Mesendoderm (in vitro differentiated cells): ENCODE data around the gene SRGAP2C.
"Not testable (repeated sequence)": the region's sequence is repeated elsewhere in the genome, so short reads cannot be mapped to it uniquely, and the experiment has no call there.

Experiments used
- DNase-seq: peaks from one replicate; pipeline ENCODE4 v3.0.0; 2013
- H2AK5ac ChIP-seq: 2 replicates; pipeline ENCODE4 v1.6.1; 2013; ENCODE audit warnings: low read length, inconsistent platforms
- H2BK120ac ChIP-seq: 2 replicates; pipeline ENCODE4 v1.6.1; 2013; ENCODE audit warnings: low read depth, mild to moderate bottlenecking, low read length, moderate library complexity, mixed read lengths
- H2BK15ac ChIP-seq: replicated peaks from 2 replicates; pipeline ENCODE4 v1.6.1; 2013; ENCODE audit warnings: low read depth, mild to moderate bottlenecking, moderate library complexity
- H2BK5ac ChIP-seq: 2 replicates; pipeline ENCODE4 v1.6.1; 2013; ENCODE audit warnings: low read length, inconsistent platforms
- H3K18ac ChIP-seq: 2 replicates; pipeline ENCODE4 v1.6.1; 2013; ENCODE audit warnings: mild to moderate bottlenecking, low read length, mixed read lengths
- H3K23ac ChIP-seq: one replicate; pipeline ENCODE4 v1.6.1; 2013; ENCODE audit warnings: low read length
- H3K27ac ChIP-seq: 2 replicates; pipeline ENCODE4 v1.5.1; 2013; ENCODE audit warnings: low read depth, mild to moderate bottlenecking, inconsistent platforms, low read length, moderate library complexity
- H3K27me3 ChIP-seq: 2 replicates; pipeline ENCODE4 v1.6.1; 2013; ENCODE audit warnings: low read length, control low read depth, mild to moderate bottlenecking, inconsistent platforms; ENCODE audit not compliant: insufficient read depth, poor library complexity
- H3K36me3 ChIP-seq: 2 replicates; pipeline ENCODE4 v1.6.1; 2013; ENCODE audit warnings: low read length, inconsistent platforms; ENCODE audit not compliant: control insufficient read depth, insufficient read depth
- H3K4ac ChIP-seq: one replicate; pipeline ENCODE4 v1.6.1; 2013; ENCODE audit warnings: low read depth, mild to moderate bottlenecking, low read length, moderate library complexity
- H3K4me1 ChIP-seq: 2 replicates; pipeline ENCODE4 v1.6.1; 2013; ENCODE audit warnings: low read depth, low read length, inconsistent platforms; ENCODE audit not compliant: control insufficient read depth
- H3K4me2 ChIP-seq: 2 replicates; pipeline ENCODE4 v1.6.1; 2013; ENCODE audit warnings: low read length
- H3K4me3 ChIP-seq: 2 replicates; pipeline ENCODE4 v1.5.1; 2013; ENCODE audit warnings: mild to moderate bottlenecking, low read length
- H3K56ac ChIP-seq: one replicate; pipeline ENCODE4 v1.6.1; 2013; ENCODE audit warnings: low read length
- H3K79me1 ChIP-seq: 2 replicates; pipeline ENCODE4 v1.6.1; 2013; ENCODE audit warnings: low read length, inconsistent platforms
- H3K79me2 ChIP-seq: 2 replicates; pipeline ENCODE4 v1.6.1; 2013; ENCODE audit warnings: mild to moderate bottlenecking, low read length; ENCODE audit not compliant: control insufficient read depth, insufficient read depth
- H3K9ac ChIP-seq: 2 replicates; pipeline ENCODE4 v1.6.1; 2013; ENCODE audit warnings: low read length, inconsistent platforms
- H4K5ac ChIP-seq: one replicate; pipeline ENCODE4 v1.6.1; 2013; ENCODE audit warnings: low read length
- H4K8ac ChIP-seq: one replicate; pipeline ENCODE4 v1.6.1; 2013; ENCODE audit warnings: low read depth, mild to moderate bottlenecking, control low read depth, low read length, moderate library complexity
- WGBS: extraction: QIAGEN DNeasy Blood & Tissue Kit; methylation state at CpG from one replicate; pipeline ENCODE4 v1.1.7; 2013; ENCODE audit warnings: low lambda C conversion rate, missing lambda C conversion rate; ENCODE audit not compliant: insufficient coverage; ENCODE audit errors: extremely low coverage; 5-methylcytosine and 5-hydroxymethylcytosine counted together

The SRGAP2C gene

GRCh38 chr1:121176649-121177048 is 8.1 kb upstream of the SRGAP2C start:
- not testable (repeated sequence) for H3K4me2 ChIP-seq, H4K5ac ChIP-seq, H3K56ac ChIP-seq, H3K27ac ChIP-seq, H4K8ac ChIP-seq, H2BK15ac ChIP-seq, H2BK120ac ChIP-seq, H3K36me3 ChIP-seq, H3K4me3 ChIP-seq, H2AK5ac ChIP-seq, H3K79me2 ChIP-seq, H3K9ac ChIP-seq, H3K23ac ChIP-seq, H3K4me1 ChIP-seq, DNase-seq, H3K27me3 ChIP-seq, H3K18ac ChIP-seq, H3K4ac ChIP-seq, H3K79me1 ChIP-seq, H2BK5ac ChIP-seq
- WGBS, result no CpG with 5 or more reads among the region's 2 CpGs

DNA sequence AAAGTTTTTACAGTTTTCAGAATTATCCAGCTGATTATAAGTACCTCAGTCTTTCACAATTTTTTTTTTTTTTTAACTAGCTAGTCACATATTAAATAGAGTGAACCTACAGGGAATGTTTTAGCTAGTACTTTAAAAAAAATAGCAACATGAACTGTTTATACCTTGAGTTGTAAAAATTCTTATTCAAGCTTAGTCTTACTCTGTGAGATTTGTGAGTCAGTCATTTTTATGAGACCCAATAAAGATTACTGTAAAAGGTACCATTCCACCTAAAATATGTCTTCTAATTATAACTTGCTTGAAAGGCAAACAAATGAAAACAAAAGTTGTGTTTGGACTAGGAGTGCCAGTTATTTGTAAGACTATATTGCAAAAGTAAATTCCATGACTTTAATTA is 6.6 kb upstream of the SRGAP2C start:
- not testable (repeated sequence) for H3K18ac ChIP-seq, H3K4ac ChIP-seq, DNase-seq, H2BK120ac ChIP-seq, H3K9ac ChIP-seq, H3K79me2 ChIP-seq, H3K27me3 ChIP-seq, H3K4me3 ChIP-seq, H3K23ac ChIP-seq, H3K79me1 ChIP-seq, H2AK5ac ChIP-seq, H3K4me2 ChIP-seq, H4K8ac ChIP-seq, H2BK5ac ChIP-seq, H4K5ac ChIP-seq, H3K56ac ChIP-seq, H2BK15ac ChIP-seq, H3K36me3 ChIP-seq, H3K4me1 ChIP-seq, H3K27ac ChIP-seq

DNA sequence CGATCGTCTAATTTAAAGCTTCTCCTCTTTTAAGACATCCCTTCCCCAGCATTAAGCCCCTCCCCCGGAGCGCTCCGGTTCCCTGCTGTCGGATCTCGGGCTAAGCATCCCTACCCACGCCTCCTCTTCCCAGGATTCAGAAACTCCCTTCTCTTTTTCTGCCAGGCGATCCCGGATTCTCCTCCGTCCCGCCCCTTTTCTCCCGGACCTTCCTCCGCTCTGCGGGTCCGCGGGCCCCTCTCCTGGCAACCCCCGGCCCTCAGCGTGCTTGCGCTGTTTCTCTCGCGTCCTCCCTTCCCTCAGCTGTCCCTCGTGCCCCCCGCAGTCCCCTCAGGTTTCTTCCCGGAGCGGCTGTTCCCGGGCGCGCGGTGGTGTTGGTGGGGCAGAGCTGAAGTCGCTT is 908 bp upstream of the SRGAP2C start:
- not testable (repeated sequence) for H2BK120ac ChIP-seq, H2BK5ac ChIP-seq, H2BK15ac ChIP-seq, H3K4me1 ChIP-seq, H3K79me1 ChIP-seq, H3K4me3 ChIP-seq, H3K79me2 ChIP-seq, H2AK5ac ChIP-seq, H4K8ac ChIP-seq, H3K23ac ChIP-seq, H3K27me3 ChIP-seq, H4K5ac ChIP-seq, H3K4ac ChIP-seq, H3K18ac ChIP-seq, H3K36me3 ChIP-seq, H3K27ac ChIP-seq, H3K4me2 ChIP-seq, H3K9ac ChIP-seq
- no CpG with 5 or more reads among the region's 31 CpGs for WGBS
- peak; percentile 34 for DNase-seq
- peak overlapping the region; percentile 60 for H3K56ac ChIP-seq

- DNase-seq, H2AK5ac ChIP-seq, H3K27ac ChIP-seq, H4K5ac ChIP-seq, H3K4me2 ChIP-seq, H3K56ac ChIP-seq, H3K4ac ChIP-seq, H4K8ac ChIP-seq, H2BK5ac ChIP-seq, H3K4me1 ChIP-seq, H3K27me3 ChIP-seq, H3K79me1 ChIP-seq, H3K4me3 ChIP-seq, H2BK120ac ChIP-seq, H3K23ac ChIP-seq, H3K9ac ChIP-seq, H3K36me3 ChIP-seq, H3K79me2 ChIP-seq, H2BK15ac ChIP-seq, H3K18ac ChIP-seq: not testable (repeated sequence)
- no CpG with 5 or more reads among the region's 48 CpGs for WGBS
Observed at GRCh38 chr1:121185140-121185708, 449 bp downstream of the SRGAP2C start.

DNA sequence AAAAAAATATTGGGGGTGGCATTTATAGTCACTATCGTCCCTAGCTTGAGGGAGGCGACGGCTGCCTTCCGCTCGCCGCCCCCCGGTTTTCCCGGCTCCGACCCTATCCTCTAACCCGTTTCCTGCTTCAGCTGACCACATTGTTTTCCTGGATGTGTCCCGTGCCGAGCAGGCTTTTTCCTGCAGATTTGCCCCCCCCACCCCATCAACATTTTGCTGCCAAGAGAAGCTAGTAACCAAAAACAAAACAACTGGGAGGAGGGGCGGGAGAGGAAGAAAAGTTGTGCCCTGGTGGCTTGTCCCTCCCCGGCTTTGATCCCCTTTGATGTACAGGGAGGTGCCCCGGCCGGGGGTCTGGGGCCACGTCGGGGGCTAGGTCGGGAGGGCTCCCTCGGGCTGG is 1.4 kb downstream of the SRGAP2C start:
- not testable (repeated sequence) for H3K9ac ChIP-seq, H3K27me3 ChIP-seq, DNase-seq, H2BK5ac ChIP-seq, H3K4me3 ChIP-seq, H2BK120ac ChIP-seq, H3K79me1 ChIP-seq, H3K27ac ChIP-seq, H3K18ac ChIP-seq, H4K5ac ChIP-seq, H2AK5ac ChIP-seq, H3K23ac ChIP-seq, H3K36me3 ChIP-seq, H3K79me2 ChIP-seq, H3K56ac ChIP-seq, H4K8ac ChIP-seq, H3K4me1 ChIP-seq, H3K4ac ChIP-seq, H2BK15ac ChIP-seq, H3K4me2 ChIP-seq
- WGBS, result no CpG with 5 or more reads among the region's 20 CpGs

- H3K4me3 ChIP-seq, result not testable (repeated sequence)
Observed at GRCh38 chr1:121187914-121188313, 3.1 kb downstream of the SRGAP2C start.

More at GRCh38 chr1:121187914-121188313, 3.1 kb downstream of the SRGAP2C start:
- H2BK15ac ChIP-seq, H3K4ac ChIP-seq, H3K9ac ChIP-seq, H3K36me3 ChIP-seq, H3K18ac ChIP-seq, H2BK5ac ChIP-seq, H2AK5ac ChIP-seq, H3K4me1 ChIP-seq, H2BK120ac ChIP-seq, H3K79me2 ChIP-seq, H3K27me3 ChIP-seq, H4K8ac ChIP-seq, H4K5ac ChIP-seq, H3K4me2 ChIP-seq, H3K56ac ChIP-seq, H3K27ac ChIP-seq, H3K23ac ChIP-seq, H3K79me1 ChIP-seq, DNase-seq: not testable (repeated sequence)
- WGBS, result no CpG with 5 or more reads among the region's 5 CpGs
